Transverse colon (tissue), 4 donors: ENCODE results near the gene TFAM.

Source experiments
- CTCF ChIP-seq, 5 experiments: fragments of 200-600 bp in 3 of 5; fragments of 450-650 bp in 2 of 5; sonication (generic) in 3 of 5; IDR thresholded peaks; 1 replicate in 2 of 5; 2 replicates in 3 of 5; pipeline ENCODE4 v1.5.1; 2016 to 2017; ENCODE audit warnings: antibody characterized with exemption in 5 of 5, inconsistent platforms in 3 of 5, mild to moderate bottlenecking in 2 of 5, moderate library complexity in 1 of 5
- POLR2A ChIP-seq: fragments of 450-650 bp; IDR thresholded peaks from one replicate; pipeline ENCODE4 v1.6.1; 2016; ENCODE audit warnings: antibody characterized with exemption, mild to moderate bottlenecking, moderate library complexity
- POLR2AphosphoS5 ChIP-seq, 3 donors: sonication (generic); formaldehyde crosslinking; IDR thresholded peaks; one replicate each; pipeline ENCODE4 v1.6.1; 2016; ENCODE audit warnings: antibody characterized with exemption in 3 of 3

- TF ChIP-seq CTCF (IDR thresholded peaks at IDR 0.05): no peak
- TF ChIP-seq POLR2A: no peak
- TF ChIP-seq POLR2AphosphoS5 (IDR thresholded peaks at IDR 0.05): no peak
Observed at GRCh38 chr10:58358947-58359346, 26.3 kb upstream of the TFAM start.
